GM12878 (cell line): ENCODE measurements around the gene PDZD2. TPM values are rescaled to one million over a fixed set of nuclear protein-coding genes. Genes with fewer than 3 reads are reported as not detected.

Experiments
- ASH2L ChIP-seq: fragments of 300-600, 200-600 bp; sonication (generic); IDR thresholded peaks from 2 replicates; pipeline ENCODE4 v1.6.1; 2017; ENCODE audit warnings: low read depth, mild to moderate bottlenecking, borderline replicate concordance
- EED ChIP-seq: sonication (generic); IDR thresholded peaks from 2 replicates; pipeline ENCODE4 v1.6.1; 2016; ENCODE audit warnings: antibody characterized with exemption, low read depth
- EP300 ChIP-seq, 2 experiments: fragments of 150-350 bp in 1 of 2; IDR thresholded peaks; 2 replicates each; pipeline ENCODE4 v1.6.1; 2011 to 2012; ENCODE audit warnings: low read depth in 2 of 2, low read length in 2 of 2, borderline replicate concordance in 1 of 2, improper control_type of control experiment in 1 of 2, inconsistent platforms in 1 of 2; ENCODE audit not compliant: control insufficient read depth in 1 of 2
- FOXK2 ChIP-seq: fragments of 450-650 bp; IDR thresholded peaks from 2 replicates; pipeline ENCODE4 v1.6.1; 2017; ENCODE audit warnings: mild to moderate bottlenecking, moderate library complexity
- GABPA ChIP-seq: IDR thresholded peaks from 2 replicates; pipeline ENCODE4 v1.6.1; 2014; ENCODE audit warnings: antibody characterized with exemption, low read depth, mild to moderate bottlenecking, inconsistent platforms
- HDAC2 ChIP-seq: fragments of 200-600 bp; sonication (generic); IDR thresholded peaks from 2 replicates; pipeline ENCODE4 v1.6.1; 2017
- LARP7 ChIP-seq: fragments of 450-650 bp; IDR thresholded peaks from 2 replicates; pipeline ENCODE4 v1.6.1; 2017; ENCODE audit warnings: mild to moderate bottlenecking
- NR2F1 ChIP-seq: fragments of 450-650 bp; conservative IDR thresholded peaks from 2 replicates; pipeline ENCODE4 v1.6.1; 2017; ENCODE audit warnings: mild to moderate bottlenecking
- PRDM15 ChIP-seq: fragments of 450-650 bp; formaldehyde crosslinking; IDR thresholded peaks from 2 replicates; pipeline ENCODE4 v1.4.0; 2020; ENCODE audit warnings: mild to moderate bottlenecking, moderate library complexity
- RELB ChIP-seq: fragments of 450-650 bp; IDR thresholded peaks from 2 replicates; pipeline ENCODE4 v1.6.1; 2017; ENCODE audit warnings: low read depth, mild to moderate bottlenecking, moderate library complexity
- REST ChIP-seq: IDR thresholded peaks from 2 replicates; pipeline ENCODE4 v1.6.1; 2012; ENCODE audit warnings: mild to moderate bottlenecking, low read depth, low read length
- ZBED1 ChIP-seq: IDR thresholded peaks from 2 replicates; pipeline ENCODE4 v1.6.1; 2016; ENCODE audit warnings: borderline replicate concordance
- ZBTB33 ChIP-seq: fragments of 450-650 bp; IDR thresholded peaks from 2 replicates; pipeline ENCODE4 v1.6.1; 2017; ENCODE audit warnings: mild to moderate bottlenecking
- ZNF274 ChIP-seq: IDR thresholded peaks from one replicate; pipeline ENCODE4 v1.8.0; 2011; ENCODE audit not compliant: insufficient read length, insufficient read depth
- ZNF622 ChIP-seq: fragments of 450-650 bp; IDR thresholded peaks from 2 replicates; pipeline ENCODE4 v1.6.1; 2017; ENCODE audit warnings: mild to moderate bottlenecking, inconsistent platforms
- ZNF687 ChIP-seq: fragments of 450-650 bp; IDR thresholded peaks from 2 replicates; pipeline ENCODE4 v1.6.1; 2017; ENCODE audit warnings: mild to moderate bottlenecking, moderate library complexity
- polyA plus RNA-seq, 11 experiments: library from polyadenylated mRNA; depleted of rRNA in 4 of 11; unstranded in 6 of 11; stranded (reverse) in 5 of 11; fragments of >200 nt; fragmentation: Nextera tagmentation in 4 of 11; fragmentation: Illumina TruSeq in 1 of 11; extraction: Ambion mirVana in 4 of 11; extraction: Trizol in 1 of 11; gene quantifications; 1 replicate in 1 of 11; 2 replicates in 10 of 11; pipeline versions ENCODE4 v1.2.1 to v1.2.3, GENCODE V29; 2011 to 2016; ENCODE audit warnings: inconsistent platforms in 2 of 11, missing spikeins in 2 of 11, low read depth in 1 of 11
- total RNA-seq, 4 experiments: library from RNA; depleted of rRNA in 3 of 4; stranded (reverse); fragments of >200 nt in 3 of 4; fragmentation: Illumina TruSeq in 1 of 4; extraction: Trizol in 1 of 4; gene quantifications; 2 replicates each; pipeline versions ENCODE4 v1.2.1 to v1.2.3, GENCODE V29; 2013 to 2021

The PDZD2 gene
- total and polyA plus RNA-seq, 10 of the 15 experiments (the other 5 are each of a cell fraction or from before 2014, with no cell fraction given), result 0.01 to 0.58 (median 0.29) TPM; not detected in 3

- TF ChIP-seq REST (no peak), ZBTB33 (no peak), ZNF687 (no peak), ASH2L (no peak), RELB (no peak), NR2F1 (no peak), EP300 (IDR thresholded peaks at IDR 0.05; ENCODE audit: borderline replicate concordance in 1 of 2, control insufficient read depth in 1 of 2, low read depth in 2 of 2, low read length in 2 of 2) (peak; percentile 21 to 36; a peak in 1 of 4 replicates), GABPA (0 out of 2 replicates have a peak, but pooled peaks have one; percentile 38), EED (no peak), ZNF622 (no peak), PRDM15 (CRISPR knock-in tag) (no peak), LARP7 (no peak), HDAC2 (no peak), ZBED1 (no peak), FOXK2 (no peak), ZNF274 (no peak)
Measured at GRCh38 chr5:31770998-31771397, 132.1 kb downstream of the PDZD2 start (continued).
